ENCODE results near the gene ZBTB40.

DNA sequence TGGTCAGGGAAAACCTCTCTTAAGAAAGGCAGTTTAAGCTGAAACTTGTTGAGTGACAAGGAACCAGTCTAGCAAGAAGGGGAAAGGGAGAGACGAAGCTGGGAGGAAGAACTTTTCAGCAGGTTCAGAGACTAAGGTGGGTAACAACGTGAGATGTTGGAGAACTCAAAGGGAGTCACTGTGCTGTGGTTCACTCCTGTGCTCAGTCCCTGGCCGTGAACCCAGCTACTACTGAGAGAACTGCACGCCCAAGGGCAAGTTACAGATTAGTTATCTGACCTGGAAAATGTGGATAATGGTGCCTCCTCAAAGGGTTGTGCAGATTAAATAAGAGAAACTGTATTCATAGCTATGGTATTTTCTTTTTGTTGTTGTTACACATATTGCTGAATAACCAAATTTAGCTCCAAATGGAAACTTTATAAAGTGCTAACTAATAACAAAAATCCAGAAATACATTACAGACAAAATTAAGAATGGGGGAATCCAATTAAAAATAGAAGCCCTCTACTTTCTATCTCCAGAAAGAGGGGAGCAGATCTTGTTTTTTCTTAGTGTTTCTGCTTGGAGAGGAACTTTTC is 2.9 kb downstream of the ZBTB40 start:
- TF ChIP-seq, protein P1, sequence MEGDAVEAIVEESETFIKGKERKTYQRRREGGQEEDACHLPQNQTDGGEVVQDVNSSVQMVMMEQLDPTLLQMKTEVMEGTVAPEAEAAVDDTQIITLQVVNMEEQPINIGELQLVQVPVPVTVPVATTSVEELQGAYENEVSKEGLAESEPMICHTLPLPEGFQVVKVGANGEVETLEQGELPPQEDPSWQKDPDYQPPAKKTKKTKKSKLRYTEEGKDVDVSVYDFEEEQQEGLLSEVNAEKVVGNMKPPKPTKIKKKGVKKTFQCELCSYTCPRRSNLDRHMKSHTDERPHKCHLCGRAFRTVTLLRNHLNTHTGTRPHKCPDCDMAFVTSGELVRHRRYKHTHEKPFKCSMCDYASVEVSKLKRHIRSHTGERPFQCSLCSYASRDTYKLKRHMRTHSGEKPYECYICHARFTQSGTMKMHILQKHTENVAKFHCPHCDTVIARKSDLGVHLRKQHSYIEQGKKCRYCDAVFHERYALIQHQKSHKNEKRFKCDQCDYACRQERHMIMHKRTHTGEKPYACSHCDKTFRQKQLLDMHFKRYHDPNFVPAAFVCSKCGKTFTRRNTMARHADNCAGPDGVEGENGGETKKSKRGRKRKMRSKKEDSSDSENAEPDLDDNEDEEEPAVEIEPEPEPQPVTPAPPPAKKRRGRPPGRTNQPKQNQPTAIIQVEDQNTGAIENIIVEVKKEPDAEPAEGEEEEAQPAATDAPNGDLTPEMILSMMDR (IDR thresholded peaks at IDR 0.05) = no peak
- TF ChIP-seq POLR2A (IDR thresholded peaks at IDR 0.05) (no peak), POLR2AphosphoS5 (IDR thresholded peaks at IDR 0.05) (peak in 2 of 3 donors; percentile 25 to 27)
